ENCODE measurements around the gene LUZP4. TPM values are rescaled to one million over a fixed set of nuclear protein-coding genes. Genes with fewer than 3 reads are reported as not detected.

LUZP4 gene
- total and polyA plus RNA-seq, 2 experiments from 2014 or later, result not detected

GRCh38 chrX:115260330-115260729 lies 29.2 kb upstream of the LUZP4 start (continued):
- TF ChIP-seq ZNF462 (CRISPR knock-in tag; IDR thresholded peaks at IDR 0.05) (no peak), REST (IDR thresholded peaks at IDR 0.05; ENCODE audit: unreplicated experiment) (no peak)

GRCh38 chrX:115261148-115261547 lies 28.4 kb upstream of the LUZP4 start:
- Mint-ChIP-seq H3K9me3 (no peaks in the 10 kb centered on the region), H3K4me3 (no peak overlapping the region), H3K27ac (no peak overlapping the region), H3K36me3 (ENCODE audit: low read depth) (no peaks in the 10 kb centered on the region), H3K4me1 (no peaks in the 10 kb centered on the region), H3K27me3 (ENCODE audit: insufficient read depth, low read depth, poor library complexity) (peaks cover 1% of the 10 kb centered on the region)
- no peaks in the 10 kb centered on the region for H3K4me1 ChIP-seq (ENCODE audit: insufficient read depth)
- H3K4me2 ChIP-seq, result no peak overlapping the region
- H3K27ac ChIP-seq (ENCODE audit: low read depth), result no peak overlapping the region
- no peaks in the 10 kb centered on the region for H3K79me2 ChIP-seq (replicated peaks; ENCODE audit: insufficient read depth)
- H3K9me2 ChIP-seq (ENCODE audit: insufficient read depth), result no peaks in the 10 kb centered on the region
- no peaks in the 10 kb centered on the region for H3K36me3 ChIP-seq (ENCODE audit: insufficient read depth)
- no peak for ATAC-seq
- DNase-seq (ENCODE audit: low spot score), result no peak
- no peaks in the 10 kb centered on the region for H3F3A ChIP-seq (replicated peaks; ENCODE audit: low read depth)
- H3K27me3 ChIP-seq (ENCODE audit: insufficient read depth), result no peaks in the 10 kb centered on the region
- H3K4me3 ChIP-seq, result no peak overlapping the region
- no peak overlapping the region for H2AFZ ChIP-seq
- H4K20me1 ChIP-seq (replicated peaks; ENCODE audit: insufficient read depth), result no peaks in the 10 kb centered on the region
- TF ChIP-seq JUNB (IDR thresholded peaks at IDR 0.05; ENCODE audit: unreplicated experiment), result no peak
- TF ChIP-seq EZH2phosphoT487 (IDR thresholded peaks at IDR 0.05; ENCODE audit: unreplicated experiment), result no peak
- no peak for TF ChIP-seq NANOG (IDR thresholded peaks at IDR 0.05; ENCODE audit: borderline replicate concordance)
- TF ChIP-seq, protein P1, sequence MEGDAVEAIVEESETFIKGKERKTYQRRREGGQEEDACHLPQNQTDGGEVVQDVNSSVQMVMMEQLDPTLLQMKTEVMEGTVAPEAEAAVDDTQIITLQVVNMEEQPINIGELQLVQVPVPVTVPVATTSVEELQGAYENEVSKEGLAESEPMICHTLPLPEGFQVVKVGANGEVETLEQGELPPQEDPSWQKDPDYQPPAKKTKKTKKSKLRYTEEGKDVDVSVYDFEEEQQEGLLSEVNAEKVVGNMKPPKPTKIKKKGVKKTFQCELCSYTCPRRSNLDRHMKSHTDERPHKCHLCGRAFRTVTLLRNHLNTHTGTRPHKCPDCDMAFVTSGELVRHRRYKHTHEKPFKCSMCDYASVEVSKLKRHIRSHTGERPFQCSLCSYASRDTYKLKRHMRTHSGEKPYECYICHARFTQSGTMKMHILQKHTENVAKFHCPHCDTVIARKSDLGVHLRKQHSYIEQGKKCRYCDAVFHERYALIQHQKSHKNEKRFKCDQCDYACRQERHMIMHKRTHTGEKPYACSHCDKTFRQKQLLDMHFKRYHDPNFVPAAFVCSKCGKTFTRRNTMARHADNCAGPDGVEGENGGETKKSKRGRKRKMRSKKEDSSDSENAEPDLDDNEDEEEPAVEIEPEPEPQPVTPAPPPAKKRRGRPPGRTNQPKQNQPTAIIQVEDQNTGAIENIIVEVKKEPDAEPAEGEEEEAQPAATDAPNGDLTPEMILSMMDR (conservative IDR thresholded peaks at IDR 0.05; ENCODE audit: low read depth in 2 of 2), result no peak
- no peak for TF ChIP-seq CREB1 (CRISPR knock-in tag; IDR thresholded peaks at IDR 0.05; ENCODE audit: low read depth)
- no peak for TF ChIP-seq ZNF114 (CRISPR knock-in tag; IDR thresholded peaks at IDR 0.05)
- TF ChIP-seq, protein P2, sequence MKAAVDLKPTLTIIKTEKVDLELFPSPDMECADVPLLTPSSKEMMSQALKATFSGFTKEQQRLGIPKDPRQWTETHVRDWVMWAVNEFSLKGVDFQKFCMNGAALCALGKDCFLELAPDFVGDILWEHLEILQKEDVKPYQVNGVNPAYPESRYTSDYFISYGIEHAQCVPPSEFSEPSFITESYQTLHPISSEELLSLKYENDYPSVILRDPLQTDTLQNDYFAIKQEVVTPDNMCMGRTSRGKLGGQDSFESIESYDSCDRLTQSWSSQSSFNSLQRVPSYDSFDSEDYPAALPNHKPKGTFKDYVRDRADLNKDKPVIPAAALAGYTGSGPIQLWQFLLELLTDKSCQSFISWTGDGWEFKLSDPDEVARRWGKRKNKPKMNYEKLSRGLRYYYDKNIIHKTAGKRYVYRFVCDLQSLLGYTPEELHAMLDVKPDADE (IDR thresholded peaks at IDR 0.05), result no peak
- no peak for TF ChIP-seq ZNF331 (CRISPR knock-in tag; IDR thresholded peaks at IDR 0.05; ENCODE audit: low read depth)
- TF ChIP-seq POLR2AphosphoS5 (IDR thresholded peaks at IDR 0.05; ENCODE audit: low read depth), result no peak
- no peak for TF ChIP-seq EZH2 (IDR thresholded peaks at IDR 0.05; ENCODE audit: low read depth, unreplicated experiment)
